Raji (cell line): Measurements from ENCODE around the gene SCNN1A.

Source experiments
- POLR2A ChIP-seq: IDR thresholded peaks from 2 replicates; pipeline ENCODE4 v1.6.1; 2011; ENCODE audit warnings: low read depth, low read length, control low read depth; ENCODE audit not compliant: insufficient read depth

Gene SCNN1A

DNA sequence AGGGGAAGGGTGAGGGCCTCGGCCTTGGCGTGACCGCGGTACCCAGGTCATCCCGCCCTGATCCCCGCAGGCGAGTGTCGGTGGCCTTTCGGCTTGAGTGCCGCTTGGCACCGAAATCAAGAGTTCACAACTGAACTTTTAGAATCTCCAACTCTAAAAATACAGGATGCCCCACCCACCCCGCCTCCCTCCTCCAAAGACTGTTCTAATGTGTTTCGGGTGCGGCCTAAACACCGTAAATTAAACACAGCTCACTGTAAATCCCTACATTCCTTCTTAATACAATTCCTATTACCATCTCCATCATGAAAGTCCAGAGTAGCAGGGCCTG is 11.4 kb downstream of the SCNN1A start:
- TF ChIP-seq POLR2A, result no peak

DNA sequence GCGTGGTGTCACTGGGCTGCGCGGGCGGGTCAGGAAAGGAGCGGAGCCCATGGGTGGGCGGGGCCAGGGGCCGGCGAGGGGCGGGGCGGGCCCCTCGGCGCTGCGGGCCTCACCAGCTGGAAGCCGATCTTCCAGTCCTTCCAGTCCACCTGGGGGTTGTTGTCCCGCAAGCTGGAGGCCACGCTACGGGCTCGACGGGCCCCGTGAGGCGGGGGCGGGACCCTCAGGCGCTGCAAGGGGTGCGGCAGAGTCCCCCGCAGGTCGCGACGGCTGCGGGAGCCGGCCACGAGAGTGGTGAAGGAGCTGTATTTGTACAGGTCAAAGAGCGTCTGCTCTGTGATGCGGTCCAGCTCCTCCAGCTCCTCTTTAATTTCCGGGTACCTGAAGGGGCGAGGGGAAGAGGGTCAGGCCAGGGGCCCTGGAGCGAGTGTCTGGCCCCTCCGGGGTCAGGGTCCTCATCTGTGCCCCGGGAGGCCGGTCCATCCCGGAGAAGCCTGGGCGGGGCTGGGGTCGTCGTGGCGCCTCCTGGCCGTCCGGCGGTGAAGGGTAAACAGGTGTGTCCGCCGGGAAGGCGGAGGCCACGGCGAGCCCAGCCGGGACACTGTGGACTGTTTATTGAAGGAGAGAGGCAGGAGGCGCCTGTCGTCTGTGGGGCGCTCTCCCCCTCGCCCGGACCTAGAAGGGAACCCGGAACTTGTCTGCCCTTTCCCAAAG is 11.9 kb downstream of the SCNN1A start:
- TF ChIP-seq POLR2A, result no peak

DNA sequence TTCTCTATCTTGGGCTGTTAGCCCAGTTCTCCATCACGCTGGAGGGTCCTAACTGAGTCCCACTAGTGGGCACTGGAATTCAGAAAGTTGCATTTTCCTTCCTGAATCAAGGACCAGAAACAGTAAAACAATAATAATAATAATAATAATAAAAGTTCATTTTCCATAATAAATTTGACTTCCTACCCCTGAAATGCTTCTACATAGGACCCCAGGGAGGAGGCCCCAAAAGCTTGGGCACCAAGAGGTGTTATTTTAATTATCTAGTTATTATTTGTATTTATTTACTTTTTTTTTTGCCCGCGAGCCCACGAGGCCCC is 12.4 kb downstream of the SCNN1A start:
- no peak for TF ChIP-seq POLR2A

DNA sequence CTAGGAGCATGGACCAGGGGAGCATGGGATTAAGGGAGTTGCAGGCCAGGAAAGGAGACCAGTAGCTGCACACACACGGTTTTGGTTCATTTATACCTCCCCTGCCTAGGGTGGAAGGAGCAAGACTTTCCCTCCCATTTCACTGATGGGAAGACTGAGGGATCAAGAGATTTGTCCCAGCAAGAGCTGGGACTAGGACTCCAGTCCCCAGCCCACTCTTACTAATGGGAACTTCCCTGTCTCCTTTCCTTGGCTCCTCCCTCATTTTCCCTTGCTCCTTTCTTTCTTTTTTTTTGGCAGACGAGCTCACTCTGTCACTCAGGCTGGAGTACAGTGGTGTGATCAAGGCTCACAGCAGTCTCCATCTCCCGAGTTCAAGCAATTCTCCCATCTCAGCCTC is 13.0 kb downstream of the SCNN1A start:
- TF ChIP-seq POLR2A, result no peak

DNA sequence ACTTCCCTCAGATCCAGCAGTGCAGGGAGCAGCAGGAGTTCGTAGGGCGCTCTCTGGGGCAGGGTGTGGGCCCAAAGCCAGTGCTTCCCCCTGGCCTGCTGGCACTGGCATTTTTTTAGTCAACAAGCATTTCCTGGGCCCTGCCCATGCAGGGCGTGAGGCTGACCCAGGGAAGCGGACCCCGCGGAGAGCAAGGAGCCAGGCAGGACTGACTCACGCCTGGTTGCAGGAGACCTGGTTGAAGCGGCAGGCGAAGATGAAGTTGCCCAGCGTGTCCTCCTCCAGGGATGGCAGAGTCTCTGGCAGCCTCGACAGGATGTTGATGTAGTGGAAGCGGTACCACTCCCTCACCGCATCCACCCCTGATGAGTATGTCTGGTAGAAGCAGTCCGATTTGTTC is 13.5 kb downstream of the SCNN1A start:
- TF ChIP-seq POLR2A, result no peak

DNA sequence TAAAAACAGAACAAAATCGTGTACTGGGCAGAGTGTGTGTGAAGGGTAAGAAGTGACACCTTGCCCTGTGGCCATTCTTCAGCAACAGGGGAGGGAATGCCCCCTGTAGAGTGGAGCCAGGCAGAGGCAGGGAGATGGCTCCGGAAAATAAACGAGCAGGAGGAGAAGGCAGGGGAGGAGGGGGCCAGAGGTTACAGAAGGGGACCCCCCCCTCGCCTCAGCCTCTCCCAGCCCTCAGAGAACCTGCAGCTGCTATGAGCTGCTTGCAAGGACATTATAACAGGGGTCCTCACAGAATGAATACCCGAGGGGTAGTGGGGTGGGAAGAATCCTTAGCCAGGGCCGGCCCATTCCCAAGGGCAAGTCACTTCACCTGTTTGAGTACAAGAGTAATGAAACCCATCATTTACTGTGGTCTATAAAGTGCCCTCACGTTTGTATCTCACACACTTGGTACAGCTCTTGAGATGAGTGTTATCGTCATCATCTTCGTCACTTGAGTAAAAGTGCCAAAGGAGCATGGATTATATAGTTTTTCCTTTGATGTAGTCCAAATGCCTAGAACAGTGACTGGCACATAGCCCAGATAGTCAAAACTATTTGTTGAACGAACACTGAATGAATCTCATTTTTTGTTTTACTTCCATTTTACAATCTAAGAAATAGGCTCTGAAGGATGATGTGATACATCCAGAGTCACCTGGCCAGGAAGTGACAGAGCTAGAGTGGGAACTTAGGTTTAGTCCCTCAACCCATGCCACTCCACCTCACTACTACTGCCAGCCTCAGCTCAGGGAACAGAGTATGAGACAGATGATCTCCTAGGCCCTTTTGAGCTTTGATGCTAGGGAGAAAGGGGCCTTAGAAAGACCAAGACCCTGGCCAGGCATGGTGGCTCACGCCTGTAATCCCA is 14.5 kb downstream of the SCNN1A start:
- no peak for TF ChIP-seq POLR2A

DNA sequence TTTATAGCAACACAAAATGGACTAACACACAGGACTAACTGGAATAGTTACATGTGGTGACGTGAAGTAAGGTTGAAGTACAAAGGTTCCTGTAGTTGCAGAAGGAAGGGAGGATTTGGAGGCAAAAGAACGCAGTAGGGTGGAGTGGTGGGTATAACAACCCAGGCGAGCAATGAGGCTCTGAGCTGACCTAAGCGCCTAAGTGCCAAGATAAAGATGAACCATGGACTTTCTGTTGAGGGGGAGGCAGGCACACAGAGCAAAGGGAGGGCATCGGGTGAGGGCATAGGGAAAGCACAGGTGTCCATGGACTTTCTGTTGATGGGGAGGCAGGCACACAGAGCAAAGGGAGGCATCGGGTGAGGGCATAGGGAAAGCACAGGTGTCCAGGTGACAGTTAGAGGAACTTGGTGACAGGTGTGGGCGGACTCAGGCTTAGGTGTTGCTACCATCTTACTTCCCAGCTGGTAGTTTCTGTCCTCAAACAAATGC is 15.2 kb downstream of the SCNN1A start:
- TF ChIP-seq POLR2A, result no peak

DNA sequence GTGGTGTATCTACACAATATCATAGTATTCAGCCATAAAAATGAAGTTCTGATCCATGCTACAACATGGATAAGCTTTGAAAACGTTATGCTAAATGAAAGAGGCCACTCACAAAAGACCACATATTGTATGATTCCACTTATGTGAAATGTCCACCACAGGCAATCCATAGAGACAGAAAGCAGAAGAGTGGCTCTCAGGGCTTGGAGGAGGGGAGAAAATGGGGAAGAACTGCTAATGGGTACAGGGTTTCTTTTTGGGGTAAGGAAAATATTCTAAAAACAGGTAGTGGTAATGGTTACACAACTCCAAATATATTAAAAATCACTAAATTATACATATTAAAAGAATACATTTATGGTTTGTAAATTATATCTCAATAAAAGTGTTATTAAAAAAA is 16.5 kb downstream of the SCNN1A start:
- no peak for TF ChIP-seq POLR2A

DNA sequence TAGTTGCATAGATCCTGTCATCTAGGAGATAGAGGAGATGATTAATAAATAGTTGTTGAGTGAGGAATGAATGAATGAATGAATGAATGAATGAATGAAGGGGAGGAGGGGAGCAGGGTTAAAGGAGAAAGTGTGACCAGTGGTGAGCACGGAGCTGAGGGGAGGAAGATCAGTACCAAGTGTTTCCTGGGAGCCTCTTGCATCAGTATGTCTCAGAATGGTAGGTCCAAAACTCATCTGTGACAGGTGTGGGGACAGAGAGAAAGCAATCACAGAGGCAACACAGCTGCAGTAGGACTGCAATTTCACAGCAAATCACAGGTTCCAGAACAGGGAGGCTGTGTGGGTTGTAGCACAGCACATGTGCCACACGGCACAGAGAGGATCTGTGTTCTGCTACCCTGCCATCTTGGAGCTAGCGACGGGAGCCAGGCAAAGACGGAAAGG is 19.0 kb downstream of the SCNN1A start:
- TF ChIP-seq POLR2A, result no peak

DNA sequence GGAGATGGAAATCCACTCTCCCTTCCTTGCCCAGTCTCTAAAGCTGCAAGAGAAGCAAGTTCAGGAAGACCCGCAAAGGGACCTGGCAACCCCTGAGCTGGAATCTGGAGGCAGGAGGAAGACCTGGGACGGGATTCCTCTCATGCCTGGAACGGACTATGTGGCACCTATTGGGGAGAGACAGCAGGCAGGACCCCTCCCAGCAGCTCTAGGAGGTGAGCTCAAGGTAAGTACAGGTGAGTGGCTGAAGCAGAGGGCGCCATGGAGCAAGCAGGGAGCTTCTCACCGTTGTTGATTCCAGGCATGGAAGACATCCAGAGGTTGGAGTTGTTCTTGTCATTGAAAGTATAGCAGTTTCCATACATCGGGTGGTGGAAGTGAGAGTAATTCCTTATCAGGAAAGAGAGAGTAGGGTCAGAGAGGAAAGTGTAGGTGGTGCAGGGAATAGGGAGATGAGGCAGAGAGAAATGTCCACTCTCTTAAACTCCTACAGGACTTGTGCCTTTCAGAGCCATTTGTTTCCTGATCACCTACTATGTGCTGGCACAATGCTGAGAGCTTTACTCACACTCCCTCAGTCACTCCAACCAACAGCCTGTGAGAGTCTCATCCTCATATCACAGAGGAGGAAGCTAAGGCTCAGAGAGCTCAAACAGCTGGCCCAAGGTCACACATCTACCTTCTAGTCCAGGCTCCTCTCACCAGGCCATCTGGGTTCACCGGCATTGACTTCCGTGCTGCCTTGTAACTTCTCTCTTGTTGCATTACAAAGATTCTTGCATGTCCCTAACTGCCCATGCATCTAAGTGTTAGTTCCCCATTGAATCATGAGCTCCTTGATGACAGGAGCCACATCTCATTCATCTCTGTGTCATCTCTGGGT is 19.6 kb downstream of the SCNN1A start:
- TF ChIP-seq POLR2A, result no peak

DNA sequence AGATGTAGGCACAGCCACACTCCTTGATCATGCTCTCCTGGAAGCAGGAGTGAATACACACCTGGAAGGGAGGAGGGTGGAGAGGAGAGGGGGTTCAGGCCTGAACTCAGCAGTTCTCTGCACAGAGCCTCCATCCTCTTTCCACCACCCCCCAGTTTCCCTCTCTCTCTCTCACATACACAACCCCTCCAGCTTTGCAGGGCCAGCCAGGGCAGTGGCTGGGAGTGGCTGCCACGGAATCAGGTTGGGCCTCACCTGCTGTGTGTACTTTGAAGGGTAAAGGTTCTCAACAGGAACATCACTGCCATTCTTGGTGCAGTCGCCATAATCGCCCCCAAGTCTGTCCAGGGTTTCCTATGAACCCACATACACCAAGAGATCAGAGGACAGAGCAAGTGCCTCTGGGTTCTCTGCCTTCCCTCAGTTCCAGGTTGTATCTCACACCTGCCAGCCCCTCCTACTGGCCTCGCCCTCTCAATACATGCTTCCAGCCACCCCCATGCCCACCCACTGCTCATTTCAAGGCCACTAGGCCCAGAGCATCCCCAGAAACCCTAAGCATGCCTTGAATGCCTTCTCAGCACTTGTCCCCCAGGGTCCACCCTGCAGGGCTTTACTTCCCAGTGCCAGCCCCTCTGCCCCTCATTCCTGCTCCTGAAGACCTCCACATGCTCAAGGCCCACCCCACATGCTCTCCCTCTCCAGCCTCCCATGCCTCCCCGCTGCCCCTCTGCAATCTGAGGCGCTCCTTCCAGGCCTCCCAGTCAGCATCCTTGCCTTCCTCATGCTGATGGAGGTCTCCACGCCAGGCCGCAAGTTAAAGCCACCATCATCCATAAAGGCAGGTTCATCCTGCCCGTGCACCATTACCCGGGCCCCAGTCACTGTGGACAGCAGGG is 20.6 kb downstream of the SCNN1A start:
- TF ChIP-seq POLR2A, result no peak

DNA sequence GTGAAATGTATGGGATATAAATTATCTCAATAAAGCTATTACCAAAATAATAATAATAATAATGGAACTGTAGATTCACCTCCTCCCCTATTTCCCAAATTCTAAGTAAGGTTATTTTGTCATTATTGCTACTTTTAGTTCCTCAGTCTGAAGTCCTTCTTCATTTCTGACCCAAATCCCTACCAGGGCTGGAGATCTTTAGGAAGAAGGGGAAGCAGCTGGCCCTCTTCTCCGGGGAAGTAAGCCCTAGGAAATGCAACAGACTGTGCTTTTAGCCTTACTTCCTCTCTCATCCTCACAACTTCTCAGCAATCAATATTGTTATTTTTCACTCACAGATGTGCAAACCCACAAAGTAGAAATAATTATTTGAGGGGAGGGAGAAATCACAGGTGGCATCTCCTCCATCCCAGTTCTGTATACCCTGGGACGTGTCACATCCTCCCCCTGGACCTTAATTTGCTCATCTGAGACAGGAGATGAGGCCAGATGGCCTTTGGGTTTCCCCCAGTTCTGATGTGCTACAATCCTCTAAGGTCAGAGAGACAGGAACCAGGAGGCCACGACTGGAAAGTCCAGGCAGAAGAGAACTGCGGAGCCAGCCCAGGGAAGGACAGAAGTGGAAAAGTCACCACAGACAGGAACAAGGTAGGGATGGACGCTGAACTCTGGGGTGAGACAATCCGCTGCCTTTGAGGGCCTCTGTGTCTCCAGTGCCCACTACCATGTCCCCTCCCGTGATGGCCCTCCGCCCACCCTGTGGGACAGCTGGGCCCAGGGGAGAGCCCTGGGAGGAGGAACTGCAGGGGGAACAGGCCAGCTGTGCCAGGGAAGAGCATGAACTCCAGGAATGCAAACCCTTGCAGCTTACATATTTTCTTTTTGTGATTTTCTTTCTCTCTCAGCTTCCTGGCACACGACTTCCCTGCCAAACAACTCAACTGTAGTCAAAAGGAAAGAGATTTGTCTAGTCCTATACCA is 22.9 kb downstream of the SCNN1A start:
- TF ChIP-seq POLR2A, result no peak

DNA sequence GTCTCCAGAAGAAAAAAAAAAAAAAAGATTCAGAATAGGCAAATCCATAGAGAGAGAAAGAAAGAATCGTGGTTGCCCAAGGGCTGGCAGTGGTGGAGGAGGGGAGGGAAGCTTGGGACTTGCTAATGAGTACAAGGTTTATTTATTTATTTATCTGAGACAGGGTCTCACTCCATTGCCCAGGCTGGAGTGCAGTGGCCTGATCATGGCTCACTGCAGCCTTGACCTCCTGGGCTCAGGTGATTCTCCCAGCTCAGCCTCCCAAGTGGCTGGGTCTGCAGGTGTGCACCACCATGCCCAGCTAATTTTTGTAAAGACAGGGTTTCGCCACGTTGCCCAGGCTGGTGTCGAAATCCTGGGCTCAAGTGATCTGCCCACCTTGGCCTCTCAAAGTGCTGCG is 23.7 kb downstream of the SCNN1A start:
- no peak for TF ChIP-seq POLR2A
